BJ (cell line): ENCODE data around the gene TMEM256. TPM values are rescaled to one million over a fixed set of nuclear protein-coding genes. Genes with fewer than 3 reads are reported as not detected.

ENCODE experiments used
- CTCF ChIA-PET: fragments of 350-600 bp; formaldehyde crosslinking; extraction: SDS; loops from one replicate; lab custom pipeline; 2021; ENCODE audit warnings: antibody characterized with exemption, inconsistent platforms; lab: Yijun Ruan, JAX
- POLR2A ChIA-PET: fragments of 300-600 bp; sonication (Branson Sonifier 250); formaldehyde crosslinking; extraction: SDS; loops from one replicate; lab custom pipeline; 2021; ENCODE audit warnings: antibody characterized with exemption; lab: Charles Lee
- DNase-seq: peaks from one replicate; pipeline ENCODE4 v3.0.0-alpha.2; 2011; ENCODE audit warnings: low read depth
- H3K27me3 ChIP-seq: 2 replicates; pipeline ENCODE4 v1.6.0; 2011; ENCODE audit warnings: low read length; ENCODE audit not compliant: control insufficient read depth, insufficient read depth
- H3K36me3 ChIP-seq: 2 replicates; pipeline ENCODE4 v1.5.1; 2011; ENCODE audit warnings: low read length; ENCODE audit not compliant: control insufficient read depth, insufficient read depth
- H3K4me3 ChIP-seq: 2 replicates; pipeline ENCODE4 v1.5.1; 2011; ENCODE audit warnings: low read depth, mild to moderate bottlenecking, control low read depth, low read length
- polyA plus RNA-seq: library from polyadenylated mRNA; depleted of rRNA; stranded (reverse); fragments of >200 nt; gene quantifications from 2 replicates; pipeline ENCODE4 v1.2.3, GENCODE V29; 2011
- TF ChIP-seq, protein P1 (sequence below): IDR thresholded peaks from 2 replicates; pipeline ENCODE4 v1.5.1; 2011; ENCODE audit warnings: low read depth, mild to moderate bottlenecking, control low read depth, inconsistent platforms, low read length, moderate library complexity; ENCODE audit not compliant: insufficient read depth

TMEM256 gene
- polyA plus RNA-seq, 1 experiment: 101 TPM

DNA sequence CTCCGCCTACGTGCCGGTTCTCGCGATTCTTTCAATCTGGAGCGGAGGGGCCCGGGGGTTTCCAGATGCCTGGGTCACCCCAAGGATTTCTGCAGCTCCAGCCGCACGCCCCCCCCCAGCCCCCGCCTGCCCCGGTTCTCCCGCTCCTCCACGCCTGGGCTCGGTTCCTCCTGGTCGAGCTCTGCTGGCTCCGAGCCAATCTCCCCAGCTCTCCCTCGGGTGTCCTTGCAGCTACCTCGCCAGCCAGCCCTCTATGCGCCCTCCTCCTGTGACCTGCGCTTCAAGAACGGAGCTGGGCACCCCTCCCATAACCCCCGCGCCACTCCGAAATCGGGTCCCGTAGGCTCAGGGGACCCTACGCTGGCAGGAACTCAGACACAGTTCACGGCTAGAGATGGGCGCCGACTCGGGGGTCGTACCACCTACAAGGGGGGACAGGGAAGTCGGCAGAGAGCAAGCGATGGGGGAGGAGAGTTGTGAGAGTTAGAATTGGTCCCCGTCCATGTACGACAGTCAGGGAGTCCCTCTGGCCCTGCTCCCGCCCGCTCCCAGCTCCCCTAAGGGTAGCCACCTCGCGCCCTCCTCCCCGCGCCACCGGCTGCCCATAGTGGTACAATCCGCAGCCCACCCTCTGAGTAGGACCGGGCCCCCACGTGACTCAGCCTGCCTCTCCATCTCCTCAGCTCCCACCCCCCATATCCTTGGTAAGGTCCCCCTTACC is 36.4 kb upstream of the TMEM256 start:
- TF ChIP-seq, protein P1, sequence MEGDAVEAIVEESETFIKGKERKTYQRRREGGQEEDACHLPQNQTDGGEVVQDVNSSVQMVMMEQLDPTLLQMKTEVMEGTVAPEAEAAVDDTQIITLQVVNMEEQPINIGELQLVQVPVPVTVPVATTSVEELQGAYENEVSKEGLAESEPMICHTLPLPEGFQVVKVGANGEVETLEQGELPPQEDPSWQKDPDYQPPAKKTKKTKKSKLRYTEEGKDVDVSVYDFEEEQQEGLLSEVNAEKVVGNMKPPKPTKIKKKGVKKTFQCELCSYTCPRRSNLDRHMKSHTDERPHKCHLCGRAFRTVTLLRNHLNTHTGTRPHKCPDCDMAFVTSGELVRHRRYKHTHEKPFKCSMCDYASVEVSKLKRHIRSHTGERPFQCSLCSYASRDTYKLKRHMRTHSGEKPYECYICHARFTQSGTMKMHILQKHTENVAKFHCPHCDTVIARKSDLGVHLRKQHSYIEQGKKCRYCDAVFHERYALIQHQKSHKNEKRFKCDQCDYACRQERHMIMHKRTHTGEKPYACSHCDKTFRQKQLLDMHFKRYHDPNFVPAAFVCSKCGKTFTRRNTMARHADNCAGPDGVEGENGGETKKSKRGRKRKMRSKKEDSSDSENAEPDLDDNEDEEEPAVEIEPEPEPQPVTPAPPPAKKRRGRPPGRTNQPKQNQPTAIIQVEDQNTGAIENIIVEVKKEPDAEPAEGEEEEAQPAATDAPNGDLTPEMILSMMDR: no peak
- DNase-seq: no peak
- H3K4me3 ChIP-seq: peak overlapping the region; percentile 38
- POLR2A ChIA-PET: interaction anchor here (0.6 kb wide), 1 partner anchor 129 kb away, joined by 18 read pairs; no protein-coding TSS in a partner anchor
- CTCF ChIA-PET: interaction anchor here (0.7 to 2.3 kb wide), 7 partner anchors 36 to 620 kb away, joined by 3 to 17 read pairs (median 3); partner anchors contain the start of genes SENP3, TMEM95 and ZBTB4
- no peaks in the 10 kb centered on the region for H3K36me3 ChIP-seq
- H3K27me3 ChIP-seq: peaks cover 23% of the 10 kb centered on the region

DNA sequence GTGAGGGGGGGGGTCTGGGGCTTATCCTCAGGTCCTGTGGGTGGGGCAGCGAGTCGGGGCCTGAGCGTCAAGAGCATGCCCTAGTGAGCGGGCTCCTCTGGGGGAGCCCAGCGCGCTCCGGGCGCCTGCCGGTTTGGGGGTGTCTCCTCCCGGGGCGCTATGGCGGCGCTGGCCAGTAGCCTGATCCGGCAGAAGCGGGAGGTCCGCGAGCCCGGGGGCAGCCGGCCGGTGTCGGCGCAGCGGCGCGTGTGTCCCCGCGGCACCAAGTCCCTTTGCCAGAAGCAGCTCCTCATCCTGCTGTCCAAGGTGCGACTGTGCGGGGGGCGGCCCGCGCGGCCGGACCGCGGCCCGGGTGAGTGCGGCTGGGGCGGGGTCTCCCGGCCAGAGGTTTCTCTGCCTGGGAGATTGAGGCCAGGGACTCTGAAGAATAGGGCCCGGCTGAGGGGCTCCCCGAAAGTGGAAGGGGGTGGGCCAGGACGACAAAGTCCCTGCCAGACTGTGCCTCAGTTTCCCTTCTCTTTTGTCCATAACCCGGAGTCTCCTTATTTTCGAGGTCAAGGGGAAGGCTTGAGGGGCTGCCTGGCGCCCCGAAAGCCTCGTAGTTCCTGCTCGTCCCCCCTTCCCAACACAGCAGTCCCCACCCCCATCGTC is 35.7 kb upstream of the TMEM256 start, which contains the start of gene FGF11:
Gene FGF11, plus strand, starts transcription at position 51 of the 651 bp plus-strand sequence. Its CDS starts 109 bp downstream, at position 160.
- ChIA-PET POLR2A (no interaction called here), CTCF (interaction anchor here (0.7 to 2.3 kb wide), 5 partner anchors 40 to 195 kb away, joined by 3 to 17 read pairs (median 3); partner anchors contain the start of genes SENP3, TMEM95 and ZBTB4)
- TF ChIP-seq, protein P1: no peak
- no peak for DNase-seq
- Histone ChIP-seq H3K36me3 (no peaks in the 10 kb centered on the region), H3K27me3 (peaks cover 23% of the 10 kb centered on the region), H3K4me3 (peak within 1 kb of the TSS; percentile 38)

DNA sequence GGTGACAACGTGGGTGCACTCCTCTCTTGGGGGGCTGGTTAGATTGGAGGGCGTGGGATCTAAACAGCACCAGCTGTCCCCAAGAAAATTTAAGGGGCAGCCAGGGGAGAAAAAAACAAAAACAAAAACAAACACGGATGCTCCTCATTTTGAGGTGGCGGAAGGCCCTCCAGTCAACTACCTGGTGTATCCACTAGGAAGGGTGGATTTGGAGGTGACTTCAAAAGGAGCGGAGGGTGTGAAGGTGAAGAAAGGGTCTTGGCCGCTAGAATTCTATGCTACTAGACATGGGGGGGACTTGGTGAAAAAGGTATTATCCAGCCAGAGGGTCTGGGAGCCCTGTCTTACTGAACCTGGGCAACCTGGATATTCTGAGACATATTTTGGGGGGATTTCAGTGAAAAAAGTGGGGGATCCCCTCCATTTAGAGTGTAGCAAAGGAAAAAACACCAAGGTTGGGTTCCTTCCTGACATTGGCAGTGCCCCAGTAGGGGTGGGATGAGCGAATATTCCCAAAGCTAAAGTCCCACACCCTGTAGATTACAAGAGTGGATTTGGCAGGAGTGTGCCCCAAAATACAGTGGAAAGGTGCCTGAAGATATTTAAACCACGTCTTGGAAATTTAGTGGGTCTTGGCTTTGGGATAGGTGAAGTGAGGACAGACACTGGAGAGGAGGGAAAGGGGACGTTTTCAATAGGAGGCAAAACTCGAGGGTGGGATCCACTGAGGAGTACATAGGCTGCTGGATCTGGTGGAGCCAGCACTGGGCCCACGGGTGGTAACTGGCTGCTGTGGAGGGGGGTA is 35.0 kb upstream of the TMEM256 start:
- TF ChIP-seq, protein P1: no peak
- Histone ChIP-seq H3K36me3 (no peaks in the 10 kb centered on the region), H3K4me3 (peak overlapping the region; percentile 38; the same call in 1 of the 2 replicates), H3K27me3 (peaks cover 23% of the 10 kb centered on the region)
- DNase-seq: no peak
- POLR2A ChIA-PET: no interaction called here
- CTCF ChIA-PET: interaction anchor here (0.6 to 5.4 kb wide), 6 partner anchors 8 to 150 kb away, joined by 3 to 45 read pairs (median 7); partner anchors contain the start of genes SOX15 and TMEM95

DNA sequence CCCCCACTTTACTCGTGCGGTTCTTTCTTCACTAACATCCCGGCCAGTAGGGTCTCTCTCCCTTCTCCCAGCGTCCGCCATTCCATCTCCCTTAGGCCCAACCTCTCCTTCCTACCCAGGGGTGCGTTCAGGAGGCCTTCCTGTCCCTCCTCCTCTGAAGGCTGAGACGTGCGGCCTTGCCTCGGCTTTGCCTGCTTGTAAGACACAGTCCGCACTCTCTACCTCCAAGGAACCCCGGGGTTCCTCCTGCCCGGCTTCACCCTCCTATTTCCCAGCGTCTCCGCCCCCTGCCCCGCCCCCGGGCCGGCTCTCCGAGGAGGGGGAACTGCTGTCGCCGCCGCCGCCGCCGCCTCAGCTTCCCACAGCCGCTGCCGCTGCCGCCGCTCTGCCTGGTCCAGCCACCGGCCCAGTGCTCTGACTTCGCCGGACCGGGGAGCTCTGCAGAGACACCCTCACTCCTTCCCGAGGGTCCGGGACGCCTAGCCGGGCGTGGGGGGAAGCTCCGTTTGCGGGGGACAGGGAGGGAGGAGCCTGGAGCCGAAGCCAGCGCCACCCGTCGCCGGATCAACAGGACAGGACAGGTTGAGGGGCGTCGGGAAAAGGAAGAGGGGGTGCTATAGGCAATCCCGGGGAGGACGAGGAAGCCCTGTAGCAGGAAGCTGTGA is 34.2 kb upstream of the TMEM256 start:
- TF ChIP-seq, protein P1: no peak
- Histone ChIP-seq H3K4me3 (peak overlapping the region; percentile 9; the same call in 1 of the 2 replicates), H3K36me3 (no peaks in the 10 kb centered on the region), H3K27me3 (peaks cover 23% of the 10 kb centered on the region)
- ChIA-PET POLR2A (interaction anchor here (0.5 kb wide), 1 partner anchor 118 kb away, joined by 3 read pairs; no protein-coding TSS in a partner anchor), CTCF (interaction anchor here (0.6 to 5.4 kb wide), 9 partner anchors 9 to 151 kb away, joined by 3 to 45 read pairs (median 7); partner anchors contain the start of genes POLR2A, SENP3, SOX15 and TMEM95)
- no peak for DNase-seq
